ENCODE data around the gene ACTN4.
"Not testable (repeated sequence)": the region's sequence is repeated elsewhere in the genome, so short reads cannot be mapped to it uniquely, and the experiment has no call there.

DNA sequence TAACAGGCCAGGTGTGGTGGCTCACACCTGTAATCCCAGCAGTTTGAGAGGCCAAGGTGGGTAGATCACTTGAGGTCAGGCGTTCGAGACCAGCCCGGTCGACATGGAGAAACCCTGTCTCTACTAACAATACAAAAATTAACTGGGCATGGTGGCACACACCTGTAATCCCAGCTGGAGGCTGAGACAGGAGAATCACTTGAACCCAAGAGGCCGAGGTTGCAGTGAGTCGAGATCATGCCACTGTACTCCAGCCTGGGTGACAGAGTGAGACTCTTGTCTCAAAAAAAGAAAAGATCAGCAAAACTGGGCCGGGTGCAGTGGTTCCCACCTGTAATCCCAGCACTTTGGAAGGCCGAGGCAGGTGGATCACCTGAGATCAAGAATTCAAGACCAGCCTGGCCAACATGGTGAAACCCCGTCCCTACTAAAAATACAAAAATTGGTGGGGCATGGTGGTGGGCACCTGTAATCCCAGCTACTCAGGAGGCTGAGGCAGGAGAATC, 114.5 kb downstream of the ACTN4 start:
- TF ChIP-seq POLR2AphosphoS5 (IDR thresholded peaks at IDR 0.05; ENCODE audit: borderline replicate concordance, low read depth, low read length); EZH2 (IDR thresholded peaks at IDR 0.05); FOXP2 (optimal IDR thresholded peaks at IDR 0.05; ENCODE audit: control extremely low read depth, extremely low read length, insufficient read depth): not testable (repeated sequence)

Measured in SK-N-MC (cell line).